ENCODE data around the gene EIF2B2.
"Not testable (repeated sequence)": the region's sequence is repeated elsewhere in the genome, so short reads cannot be mapped to it uniquely, and the experiment has no call there.

Gene EIF2B2

GRCh38 chr14:74974364-74975058, 28.2 kb upstream of the EIF2B2 start:
- no peak for DNase-seq

- DNase-seq, result no peak
These were observed 27.5 kb upstream of the EIF2B2 start for GRCh38 chr14:74975059-74975810.

GRCh38 chr14:74976264-74977113, 26.2 kb upstream of the EIF2B2 start:
- DNase-seq, result no peak

- DNase-seq, result no peak
These were observed 25.4 kb upstream of the EIF2B2 start for GRCh38 chr14:74977164-74977900.

- no peak for DNase-seq
These were observed 24.8 kb upstream of the EIF2B2 start for GRCh38 chr14:74977901-74978385.

GRCh38 chr14:74978416-74978947, 24.2 kb upstream of the EIF2B2 start:
- no peak for DNase-seq

- DNase-seq, result no peak
These were observed 23.7 kb upstream of the EIF2B2 start for GRCh38 chr14:74979029-74979428.

- DNase-seq, result peak; percentile 47
These were observed 23.0 kb upstream of the EIF2B2 start for GRCh38 chr14:74979442-74980397.

GRCh38 chr14:74980398-74980730, 22.4 kb upstream of the EIF2B2 start:
- DNase-seq, result no peak

- peak; percentile 59 for DNase-seq
These were observed 21.8 kb upstream of the EIF2B2 start for GRCh38 chr14:74980731-74981461.

GRCh38 chr14:74981462-74981782, 21.3 kb upstream of the EIF2B2 start:
- DNase-seq, result no peak

- no peak for DNase-seq
These were observed 20.9 kb upstream of the EIF2B2 start for GRCh38 chr14:74981833-74982232.

- DNase-seq, result no peak
These were observed 20.1 kb upstream of the EIF2B2 start for GRCh38 chr14:74982661-74983060.

GRCh38 chr14:74983343-74983742, 19.4 kb upstream of the EIF2B2 start:
- no peak for DNase-seq

GRCh38 chr14:74984236-74985027, 18.3 kb upstream of the EIF2B2 start:
- no peak for DNase-seq

- DNase-seq, result no peak
These were observed 17.8 kb upstream of the EIF2B2 start for GRCh38 chr14:74985028-74985310.

- DNase-seq, result no peak
These were observed 16.9 kb upstream of the EIF2B2 start for GRCh38 chr14:74985806-74986205.

- DNase-seq, result peak; percentile 34
These were observed 14.6 kb upstream of the EIF2B2 start for GRCh38 chr14:74988131-74988530.

- no peak for DNase-seq
These were observed 13.7 kb upstream of the EIF2B2 start for GRCh38 chr14:74988993-74989392.

- DNase-seq, result not testable (repeated sequence)
These were observed 8.5 kb upstream of the EIF2B2 start for GRCh38 chr14:74994182-74994581.

Data from fibroblast of skin of right quadriceps (primary cell).